HFFc6 (cell line): ENCODE data around the gene UBASH3B. TPM values are rescaled to one million over a fixed set of nuclear protein-coding genes. Genes with fewer than 3 reads are reported as not detected.
A peak's percentile ranks its signal among the peaks of the same experiment; 100 is the strongest.

Experiments used
- DNase-seq: peaks from one replicate; pipeline ENCODE4 v3.0.0-alpha.2; 2018
- H3K27ac Mint-ChIP-seq: 2 replicates; pipeline ENCODE4 v1.8.0; 2020; ENCODE audit warnings: mild to moderate bottlenecking, mixed read lengths
- H3K27me3 Mint-ChIP-seq: 2 replicates; pipeline ENCODE4 v1.8.0; 2021; ENCODE audit warnings: mild to moderate bottlenecking, moderate library complexity, mixed read lengths; ENCODE audit not compliant: insufficient read depth
- H3K36me3 Mint-ChIP-seq: 2 replicates; pipeline ENCODE4 v1.8.0; 2021; ENCODE audit warnings: low read depth, mixed read lengths
- H3K4me1 Mint-ChIP-seq: 2 replicates; pipeline ENCODE4 v1.8.0; 2020; ENCODE audit warnings: low read depth, mixed read lengths
- H3K4me3 Mint-ChIP-seq: 2 replicates; pipeline ENCODE4 v1.8.0; 2020; ENCODE audit warnings: mild to moderate bottlenecking, moderate library complexity, mixed read lengths
- H3K9me3 Mint-ChIP-seq: 2 replicates; pipeline ENCODE4 v1.8.0; 2020; ENCODE audit warnings: mild to moderate bottlenecking, mixed read lengths
- CTCF ChIP-seq: fragments of 200-600 bp; sonication (generic); IDR thresholded peaks from 2 replicates; pipeline ENCODE4 v1.5.0; 2021; ENCODE audit warnings: antibody characterized with exemption, mild to moderate bottlenecking
- total RNA-seq, 6 experiments: library from RNA; stranded (reverse); fragmentation: NEBNext Ultra II Directional; extraction: Animal tissue kit (Norgen Biotek cat#: 25700); gene quantifications; 2 replicates in 1 of 6; 3 replicates in 5 of 6; pipeline ENCODE4 v1.2.3, GENCODE V29; 2021

Gene UBASH3B
- total RNA-seq, 6 experiments from 2014 or later = 44.6 to 60.4 (median 52.9) TPM

DNA sequence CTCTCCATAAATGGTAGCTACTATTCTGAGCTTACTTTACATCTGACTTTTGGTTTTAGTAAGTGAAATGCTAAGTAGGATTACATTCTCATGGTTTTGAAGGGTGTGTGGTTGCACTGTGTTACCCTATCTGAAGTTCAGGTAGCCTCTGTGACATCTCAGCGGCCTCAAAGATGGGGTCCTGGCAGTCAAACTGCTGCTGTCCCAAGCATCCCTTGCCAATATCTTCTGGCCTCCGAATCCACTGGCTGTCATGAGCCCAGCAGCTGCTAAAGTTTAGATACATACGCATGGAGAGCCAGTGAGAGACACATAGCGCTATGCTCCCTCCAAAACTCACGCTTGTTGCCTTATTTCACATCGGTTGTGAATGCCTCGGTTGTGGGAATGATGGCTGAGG is 34.9 kb downstream of the UBASH3B start:
- no peak for DNase-seq
- H3K27ac Mint-ChIP-seq = peak overlapping the region; percentile 81
- H3K9me3 Mint-ChIP-seq = no peaks in the 10 kb centered on the region
- peaks cover 28% of the 10 kb centered on the region for H3K36me3 Mint-ChIP-seq
- no peaks in the 10 kb centered on the region; the same call in 1 of the 2 replicates for H3K27me3 Mint-ChIP-seq
- TF ChIP-seq CTCF = no peak
- H3K4me3 Mint-ChIP-seq = peak overlapping the region; percentile 64
- peaks cover 53% of the 10 kb centered on the region for H3K4me1 Mint-ChIP-seq

- no peaks in the 10 kb centered on the region; the same call in 1 of the 2 replicates for H3K27me3 Mint-ChIP-seq
- no peaks in the 10 kb centered on the region for H3K9me3 Mint-ChIP-seq
- peak overlapping the region; percentile 64 for H3K4me3 Mint-ChIP-seq
- peak overlapping the region; percentile 81 for H3K27ac Mint-ChIP-seq
- peaks cover 54% of the 10 kb centered on the region for H3K4me1 Mint-ChIP-seq
- DNase-seq = peak; percentile 21
- peaks cover 29% of the 10 kb centered on the region for H3K36me3 Mint-ChIP-seq
- TF ChIP-seq CTCF = no peak
These were observed 35.5 kb downstream of the UBASH3B start for GRCh38 chr11:122690801-122691548.

DNA sequence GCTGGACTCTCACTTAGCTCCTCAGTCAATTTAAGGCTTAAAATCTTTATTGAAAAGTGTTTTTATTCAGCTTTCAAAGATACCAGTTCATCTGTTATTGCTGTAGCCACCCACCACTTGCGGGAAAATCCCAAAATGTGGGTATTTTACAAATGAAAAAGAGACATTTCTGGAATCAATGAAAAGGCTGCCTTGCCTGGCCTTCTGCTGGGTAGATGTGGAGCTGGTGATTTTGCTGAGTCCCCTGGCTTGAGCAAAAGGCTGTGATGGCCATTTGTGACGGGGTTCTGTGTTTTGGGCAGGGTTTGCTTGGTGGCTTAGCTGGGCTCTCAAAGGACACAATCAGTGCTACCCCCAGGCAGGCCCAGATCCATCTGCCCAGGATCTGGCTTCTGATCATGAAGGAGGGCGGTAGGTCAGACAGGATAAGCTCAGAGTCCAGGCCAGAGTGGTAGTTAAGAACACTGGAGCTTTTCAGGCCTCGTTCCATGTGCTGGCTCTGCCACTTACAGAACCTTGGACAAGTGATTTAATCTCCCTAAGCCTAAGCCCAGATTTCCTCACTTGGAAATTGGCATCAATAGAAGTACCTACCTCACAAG is 36.1 kb downstream of the UBASH3B start:
- TF ChIP-seq CTCF = no peak
- no peaks in the 10 kb centered on the region for H3K9me3 Mint-ChIP-seq
- peaks cover 22% of the 10 kb centered on the region for H3K36me3 Mint-ChIP-seq
- H3K4me1 Mint-ChIP-seq = peaks cover 47% of the 10 kb centered on the region
- H3K27me3 Mint-ChIP-seq = no peaks in the 10 kb centered on the region; the same call in none of the 2 replicates
- no peak for DNase-seq
- peak overlapping the region; percentile 81 for H3K27ac Mint-ChIP-seq
- H3K4me3 Mint-ChIP-seq = peak overlapping the region; percentile 64

- H3K36me3 Mint-ChIP-seq = peaks cover 20% of the 10 kb centered on the region
- no peak for TF ChIP-seq CTCF
- H3K4me1 Mint-ChIP-seq = peaks cover 46% of the 10 kb centered on the region
- no peak overlapping the region for H3K4me3 Mint-ChIP-seq
- no peaks in the 10 kb centered on the region; the same call in none of the 2 replicates for H3K27me3 Mint-ChIP-seq
- no peak for DNase-seq
- H3K9me3 Mint-ChIP-seq = no peaks in the 10 kb centered on the region
- H3K27ac Mint-ChIP-seq = no peak overlapping the region
These were observed 36.9 kb downstream of the UBASH3B start for GRCh38 chr11:122692444-122692843.

DNA sequence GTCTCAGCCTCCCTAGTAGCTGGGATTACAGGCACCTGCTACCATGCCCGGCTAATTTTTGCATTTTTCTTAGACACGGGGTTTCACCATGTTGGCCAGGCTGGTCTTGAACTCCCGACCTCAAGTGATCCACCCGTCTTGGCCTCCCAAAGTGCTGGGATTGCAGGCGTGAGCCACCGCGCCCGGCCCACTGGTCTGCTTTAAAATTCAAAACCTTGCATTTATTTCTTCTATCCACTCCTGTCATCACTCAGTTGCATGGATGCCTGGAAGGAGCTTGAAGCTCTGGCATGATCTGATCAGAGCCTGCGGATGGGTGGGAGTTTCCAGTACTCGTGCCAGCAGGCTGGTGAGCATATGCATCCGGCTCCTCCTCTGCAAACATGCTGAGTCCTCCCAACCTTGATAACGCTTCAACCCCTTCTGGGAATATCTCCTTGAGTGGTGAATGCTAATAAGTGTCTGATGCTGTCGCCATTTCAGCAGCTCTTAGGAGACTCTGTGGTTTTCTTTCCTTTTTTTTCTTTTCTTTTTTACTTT is 39.6 kb downstream of the UBASH3B start:
- H3K36me3 Mint-ChIP-seq = peaks cover 28% of the 10 kb centered on the region
- no peak for TF ChIP-seq CTCF

More for the DNA sequence above, 39.6 kb downstream of the UBASH3B start:
- no peaks in the 10 kb centered on the region for H3K9me3 Mint-ChIP-seq
- DNase-seq = no peak
- H3K27ac Mint-ChIP-seq = no peak overlapping the region
- no peaks in the 10 kb centered on the region; the same call in none of the 2 replicates for H3K27me3 Mint-ChIP-seq
- H3K4me1 Mint-ChIP-seq = peaks cover 64% of the 10 kb centered on the region
- no peak overlapping the region for H3K4me3 Mint-ChIP-seq
